ENCODE data around the gene PDK4.

DNA sequence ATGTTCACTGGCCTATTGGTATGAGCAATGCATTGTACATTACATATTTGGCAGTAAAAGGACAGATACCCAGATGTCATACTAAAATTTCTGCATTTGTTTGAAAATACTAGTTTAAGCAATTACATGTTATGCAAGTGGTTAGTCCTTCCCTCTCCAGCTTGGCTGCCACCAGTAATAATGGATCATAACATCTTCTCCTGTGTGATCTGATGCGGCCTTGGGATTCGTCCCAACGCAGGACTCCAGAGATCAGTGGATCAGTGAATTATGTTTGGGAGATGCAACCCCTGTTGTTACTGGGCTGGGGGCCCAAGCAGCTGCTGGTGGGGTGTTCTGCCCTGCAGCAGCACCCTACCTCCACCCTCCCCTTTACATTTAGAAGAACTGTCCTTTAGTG lies 11.2 kb upstream of the PDK4 start:
- TF ChIP-seq, protein P1, sequence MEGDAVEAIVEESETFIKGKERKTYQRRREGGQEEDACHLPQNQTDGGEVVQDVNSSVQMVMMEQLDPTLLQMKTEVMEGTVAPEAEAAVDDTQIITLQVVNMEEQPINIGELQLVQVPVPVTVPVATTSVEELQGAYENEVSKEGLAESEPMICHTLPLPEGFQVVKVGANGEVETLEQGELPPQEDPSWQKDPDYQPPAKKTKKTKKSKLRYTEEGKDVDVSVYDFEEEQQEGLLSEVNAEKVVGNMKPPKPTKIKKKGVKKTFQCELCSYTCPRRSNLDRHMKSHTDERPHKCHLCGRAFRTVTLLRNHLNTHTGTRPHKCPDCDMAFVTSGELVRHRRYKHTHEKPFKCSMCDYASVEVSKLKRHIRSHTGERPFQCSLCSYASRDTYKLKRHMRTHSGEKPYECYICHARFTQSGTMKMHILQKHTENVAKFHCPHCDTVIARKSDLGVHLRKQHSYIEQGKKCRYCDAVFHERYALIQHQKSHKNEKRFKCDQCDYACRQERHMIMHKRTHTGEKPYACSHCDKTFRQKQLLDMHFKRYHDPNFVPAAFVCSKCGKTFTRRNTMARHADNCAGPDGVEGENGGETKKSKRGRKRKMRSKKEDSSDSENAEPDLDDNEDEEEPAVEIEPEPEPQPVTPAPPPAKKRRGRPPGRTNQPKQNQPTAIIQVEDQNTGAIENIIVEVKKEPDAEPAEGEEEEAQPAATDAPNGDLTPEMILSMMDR (IDR thresholded peaks at IDR 0.05): no peak
- TF ChIP-seq POLR2A (IDR thresholded peaks at IDR 0.05): no peak
